ENCODE data around the gene HDX. TPM values are rescaled to one million over a fixed set of nuclear protein-coding genes. Genes with fewer than 3 reads are reported as not detected.
A peak's percentile ranks its signal among the peaks of the same experiment; 100 is the strongest.

Gene HDX
- total and polyA plus RNA-seq, 4 donors, result 0.37 to 2.8 (median 1.4) TPM

GRCh38 chrX:84339507-84340364, 162.5 kb downstream of the HDX start:
- Histone ChIP-seq H3K9ac (ENCODE audit: low read depth in 1 of 2, low read length in 2 of 2) (no peak overlapping the region), H3K27ac (ENCODE audit: low read depth in 1 of 2, low read length in 2 of 2) (no peak overlapping the region), H3K4me3 (ENCODE audit: low read depth in 1 of 3, low read length in 3 of 3) (no peak overlapping the region), H3K27me3 (ENCODE audit: control insufficient read depth in 4 of 4, insufficient read depth in 4 of 4, low read length in 3 of 4) (no peaks in the 10 kb centered on the region), H3K36me3 (ENCODE audit: control insufficient read depth in 4 of 4, insufficient read depth in 3 of 4, low read depth in 1 of 4, low read length in 3 of 4) (no peaks in the 10 kb centered on the region), H3K9me3 (ENCODE audit: control insufficient read depth in 4 of 4, low read length in 3 of 4) (no peaks in the 10 kb centered on the region), H3K4me1 (ENCODE audit: control insufficient read depth in 4 of 4, insufficient read depth in 4 of 4, low read length in 3 of 4) (no peaks in the 10 kb centered on the region)
- 12% methylated on average over 4 of the region's 4 CpGs for WGBS
- no peak for DNase-seq (ENCODE audit: low spot score)
- TF ChIP-seq RAD21 (IDR thresholded peaks at IDR 0.05), result peak; percentile 68 to 75
- TF ChIP-seq, protein P1, sequence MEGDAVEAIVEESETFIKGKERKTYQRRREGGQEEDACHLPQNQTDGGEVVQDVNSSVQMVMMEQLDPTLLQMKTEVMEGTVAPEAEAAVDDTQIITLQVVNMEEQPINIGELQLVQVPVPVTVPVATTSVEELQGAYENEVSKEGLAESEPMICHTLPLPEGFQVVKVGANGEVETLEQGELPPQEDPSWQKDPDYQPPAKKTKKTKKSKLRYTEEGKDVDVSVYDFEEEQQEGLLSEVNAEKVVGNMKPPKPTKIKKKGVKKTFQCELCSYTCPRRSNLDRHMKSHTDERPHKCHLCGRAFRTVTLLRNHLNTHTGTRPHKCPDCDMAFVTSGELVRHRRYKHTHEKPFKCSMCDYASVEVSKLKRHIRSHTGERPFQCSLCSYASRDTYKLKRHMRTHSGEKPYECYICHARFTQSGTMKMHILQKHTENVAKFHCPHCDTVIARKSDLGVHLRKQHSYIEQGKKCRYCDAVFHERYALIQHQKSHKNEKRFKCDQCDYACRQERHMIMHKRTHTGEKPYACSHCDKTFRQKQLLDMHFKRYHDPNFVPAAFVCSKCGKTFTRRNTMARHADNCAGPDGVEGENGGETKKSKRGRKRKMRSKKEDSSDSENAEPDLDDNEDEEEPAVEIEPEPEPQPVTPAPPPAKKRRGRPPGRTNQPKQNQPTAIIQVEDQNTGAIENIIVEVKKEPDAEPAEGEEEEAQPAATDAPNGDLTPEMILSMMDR (IDR thresholded peaks at IDR 0.05; ENCODE audit: low read depth, low read length, missing input control), result peak; percentile 58
- TF ChIP-seq, protein P2, sequence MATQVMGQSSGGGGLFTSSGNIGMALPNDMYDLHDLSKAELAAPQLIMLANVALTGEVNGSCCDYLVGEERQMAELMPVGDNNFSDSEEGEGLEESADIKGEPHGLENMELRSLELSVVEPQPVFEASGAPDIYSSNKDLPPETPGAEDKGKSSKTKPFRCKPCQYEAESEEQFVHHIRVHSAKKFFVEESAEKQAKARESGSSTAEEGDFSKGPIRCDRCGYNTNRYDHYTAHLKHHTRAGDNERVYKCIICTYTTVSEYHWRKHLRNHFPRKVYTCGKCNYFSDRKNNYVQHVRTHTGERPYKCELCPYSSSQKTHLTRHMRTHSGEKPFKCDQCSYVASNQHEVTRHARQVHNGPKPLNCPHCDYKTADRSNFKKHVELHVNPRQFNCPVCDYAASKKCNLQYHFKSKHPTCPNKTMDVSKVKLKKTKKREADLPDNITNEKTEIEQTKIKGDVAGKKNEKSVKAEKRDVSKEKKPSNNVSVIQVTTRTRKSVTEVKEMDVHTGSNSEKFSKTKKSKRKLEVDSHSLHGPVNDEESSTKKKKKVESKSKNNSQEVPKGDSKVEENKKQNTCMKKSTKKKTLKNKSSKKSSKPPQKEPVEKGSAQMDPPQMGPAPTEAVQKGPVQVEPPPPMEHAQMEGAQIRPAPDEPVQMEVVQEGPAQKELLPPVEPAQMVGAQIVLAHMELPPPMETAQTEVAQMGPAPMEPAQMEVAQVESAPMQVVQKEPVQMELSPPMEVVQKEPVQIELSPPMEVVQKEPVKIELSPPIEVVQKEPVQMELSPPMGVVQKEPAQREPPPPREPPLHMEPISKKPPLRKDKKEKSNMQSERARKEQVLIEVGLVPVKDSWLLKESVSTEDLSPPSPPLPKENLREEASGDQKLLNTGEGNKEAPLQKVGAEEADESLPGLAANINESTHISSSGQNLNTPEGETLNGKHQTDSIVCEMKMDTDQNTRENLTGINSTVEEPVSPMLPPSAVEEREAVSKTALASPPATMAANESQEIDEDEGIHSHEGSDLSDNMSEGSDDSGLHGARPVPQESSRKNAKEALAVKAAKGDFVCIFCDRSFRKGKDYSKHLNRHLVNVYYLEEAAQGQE (IDR thresholded peaks at IDR 0.05), result no peak

- 93% methylated on average over 3 of the region's 3 CpGs for WGBS
- no peaks in the 10 kb centered on the region for H3K27me3 ChIP-seq (ENCODE audit: control insufficient read depth in 4 of 4, insufficient read depth in 4 of 4, low read length in 3 of 4)
- no peak overlapping the region for H3K9ac ChIP-seq (ENCODE audit: low read depth in 1 of 2, low read length in 2 of 2)
- H3K4me3 ChIP-seq (ENCODE audit: low read depth in 1 of 3, low read length in 3 of 3), result no peak overlapping the region
- TF ChIP-seq FOXA2 (IDR thresholded peaks at IDR 0.05) (no peak), HNF4A (conservative IDR thresholded peaks at IDR 0.05) (no peak), YY1 (IDR thresholded peaks at IDR 0.05) (no peak), RXRA (IDR thresholded peaks at IDR 0.05) (no peak), RAD21 (IDR thresholded peaks at IDR 0.05) (no peak)
- no peaks in the 10 kb centered on the region for H3K4me1 ChIP-seq (ENCODE audit: control insufficient read depth in 4 of 4, insufficient read depth in 4 of 4, low read length in 3 of 4)
- no peak for DNase-seq (ENCODE audit: low spot score)
- H3K27ac ChIP-seq (ENCODE audit: low read depth in 1 of 2, low read length in 2 of 2), result no peak overlapping the region
- H3K9me3 ChIP-seq (ENCODE audit: control insufficient read depth in 4 of 4, low read length in 3 of 4), result no peaks in the 10 kb centered on the region
- no peaks in the 10 kb centered on the region for H3K36me3 ChIP-seq (ENCODE audit: control insufficient read depth in 4 of 4, insufficient read depth in 3 of 4, low read depth in 1 of 4, low read length in 3 of 4)
Observed at GRCh38 chrX:84336646-84337045, 165.6 kb downstream of the HDX start.

GRCh38 chrX:84335121-84335520, 167.1 kb downstream of the HDX start:
- no peaks in the 10 kb centered on the region for H3K4me1 ChIP-seq (ENCODE audit: control insufficient read depth in 4 of 4, insufficient read depth in 4 of 4, low read length in 3 of 4)
- WGBS, result 90% methylated on average over 1 of the region's 1 CpG
- H3K27ac ChIP-seq (ENCODE audit: low read depth in 1 of 2, low read length in 2 of 2), result no peak overlapping the region
- no peaks in the 10 kb centered on the region for H3K9me3 ChIP-seq (ENCODE audit: control insufficient read depth in 4 of 4, low read length in 3 of 4)
- H3K27me3 ChIP-seq (ENCODE audit: control insufficient read depth in 4 of 4, insufficient read depth in 4 of 4, low read length in 3 of 4), result no peaks in the 10 kb centered on the region
- no peak for TF ChIP-seq GABPA (IDR thresholded peaks at IDR 0.05 in 1 of 2, conservative IDR thresholded peaks at IDR 0.05 in 1 of 2)
- H3K9ac ChIP-seq (ENCODE audit: low read depth in 1 of 2, low read length in 2 of 2), result no peak overlapping the region
- DNase-seq (ENCODE audit: low spot score), result no peak
- no peaks in the 10 kb centered on the region for H3K36me3 ChIP-seq (ENCODE audit: control insufficient read depth in 4 of 4, insufficient read depth in 3 of 4, low read depth in 1 of 4, low read length in 3 of 4)
- no peak overlapping the region for H3K4me3 ChIP-seq (ENCODE audit: low read depth in 1 of 3, low read length in 3 of 3)

All from liver (tissue), 9 donors.